Fibroblast of gingiva (primary cell): ENCODE data around the gene NEU4.
"Not testable (repeated sequence)": the region's sequence is repeated elsewhere in the genome, so short reads cannot be mapped to it uniquely, and the experiment has no call there.

Source experiments
- DNase-seq: peaks from one replicate; pipeline ENCODE4 v3.0.0-alpha.2; 2011; ENCODE audit warnings: low read depth

Gene NEU4

DNA sequence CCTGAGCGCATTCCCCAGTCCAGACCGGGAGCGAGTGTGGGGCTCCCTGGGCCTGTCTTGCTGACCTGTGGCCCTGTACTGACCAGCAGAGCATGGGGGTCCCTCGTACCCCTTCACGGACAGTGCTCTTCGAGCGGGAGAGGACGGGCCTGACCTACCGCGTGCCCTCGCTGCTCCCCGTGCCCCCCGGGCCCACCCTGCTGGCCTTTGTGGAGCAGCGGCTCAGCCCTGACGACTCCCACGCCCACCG lies 5.3 kb downstream of the NEU4 start:
- DNase-seq = no peak

DNA sequence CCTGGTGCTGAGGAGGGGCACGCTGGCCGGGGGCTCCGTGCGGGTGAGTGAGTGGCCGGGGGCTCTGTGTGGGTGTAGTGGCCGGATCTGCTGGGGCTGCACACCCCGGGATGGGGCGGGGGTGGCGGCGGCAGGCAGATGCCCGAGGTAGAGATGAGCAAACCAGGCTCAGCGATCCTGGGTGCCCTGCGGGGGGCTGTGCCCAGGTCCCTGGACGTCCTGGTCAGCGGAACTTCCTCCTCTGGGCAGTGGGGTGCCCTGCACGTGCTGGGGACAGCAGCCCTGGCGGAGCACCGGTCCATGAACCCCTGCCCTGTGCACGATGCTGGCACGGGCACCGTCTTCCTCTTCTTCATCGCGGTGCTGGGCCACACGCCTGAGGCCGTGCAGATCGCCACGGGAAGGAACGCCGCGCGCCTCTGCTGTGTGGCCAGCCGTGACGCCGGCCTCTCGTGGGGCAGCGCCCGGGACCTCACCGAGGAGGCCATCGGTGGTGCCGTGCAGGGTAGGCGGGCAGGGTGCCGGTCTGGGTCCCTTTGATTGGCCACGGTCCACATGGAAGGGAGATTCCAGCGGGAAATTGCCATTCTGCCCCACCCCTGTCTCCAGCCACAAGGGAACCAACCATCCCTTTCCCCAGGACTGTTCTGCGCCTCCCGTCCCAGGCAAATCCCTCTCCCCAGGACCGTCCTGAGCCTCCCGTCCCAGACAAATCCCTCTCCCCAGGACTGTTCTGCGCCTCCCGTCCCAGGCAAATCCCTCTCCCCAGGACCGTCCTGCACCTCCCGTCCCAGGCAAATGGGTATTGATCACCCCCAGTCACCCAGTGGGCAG lies 5.9 kb downstream of the NEU4 start:
- DNase-seq = no peak

DNA sequence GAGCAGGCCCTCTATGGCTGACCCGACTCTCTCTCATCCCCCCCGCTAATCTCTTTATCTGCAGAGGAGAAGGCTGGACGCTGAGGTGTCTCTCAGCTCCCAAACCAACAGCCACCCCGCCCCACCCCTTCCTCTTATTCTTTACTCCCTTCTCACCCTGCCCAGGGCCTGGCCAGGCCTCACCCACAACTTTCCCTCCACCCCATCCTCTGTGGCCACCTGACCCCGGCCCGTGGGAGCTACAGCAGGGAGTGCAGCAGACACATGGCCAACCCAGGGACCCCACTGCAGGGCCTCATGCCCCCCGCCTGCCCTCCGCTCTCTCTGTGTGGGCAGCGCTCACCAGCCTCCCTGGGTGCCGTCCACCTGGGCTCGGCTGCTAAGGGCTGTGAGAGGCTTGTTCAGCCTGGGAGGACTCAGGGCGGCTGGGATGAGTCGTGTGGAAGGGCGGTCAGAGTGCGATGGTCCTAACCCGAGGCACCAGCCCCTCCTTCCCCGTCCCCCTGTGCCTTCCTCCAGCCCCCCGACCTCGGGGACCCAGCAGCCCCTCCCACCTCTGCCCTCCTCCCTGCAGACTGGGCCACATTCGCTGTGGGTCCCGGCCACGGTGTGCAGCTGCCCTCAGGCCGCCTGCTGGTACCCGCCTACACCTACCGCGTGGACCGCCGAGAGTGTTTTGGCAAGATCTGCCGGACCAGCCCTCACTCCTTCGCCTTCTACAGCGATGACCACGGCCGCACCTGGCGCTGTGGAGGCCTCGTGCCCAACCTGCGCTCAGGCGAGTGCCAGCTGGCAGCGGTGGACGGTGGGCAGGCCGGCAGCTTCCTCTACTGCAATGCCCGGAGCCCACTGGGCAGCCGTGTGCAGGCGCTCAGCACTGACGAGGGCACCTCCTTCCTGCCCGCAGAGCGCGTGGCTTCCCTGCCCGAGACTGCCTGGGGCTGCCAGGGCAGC lies 6.8 kb downstream of the NEU4 start:
- no peak for DNase-seq

DNA sequence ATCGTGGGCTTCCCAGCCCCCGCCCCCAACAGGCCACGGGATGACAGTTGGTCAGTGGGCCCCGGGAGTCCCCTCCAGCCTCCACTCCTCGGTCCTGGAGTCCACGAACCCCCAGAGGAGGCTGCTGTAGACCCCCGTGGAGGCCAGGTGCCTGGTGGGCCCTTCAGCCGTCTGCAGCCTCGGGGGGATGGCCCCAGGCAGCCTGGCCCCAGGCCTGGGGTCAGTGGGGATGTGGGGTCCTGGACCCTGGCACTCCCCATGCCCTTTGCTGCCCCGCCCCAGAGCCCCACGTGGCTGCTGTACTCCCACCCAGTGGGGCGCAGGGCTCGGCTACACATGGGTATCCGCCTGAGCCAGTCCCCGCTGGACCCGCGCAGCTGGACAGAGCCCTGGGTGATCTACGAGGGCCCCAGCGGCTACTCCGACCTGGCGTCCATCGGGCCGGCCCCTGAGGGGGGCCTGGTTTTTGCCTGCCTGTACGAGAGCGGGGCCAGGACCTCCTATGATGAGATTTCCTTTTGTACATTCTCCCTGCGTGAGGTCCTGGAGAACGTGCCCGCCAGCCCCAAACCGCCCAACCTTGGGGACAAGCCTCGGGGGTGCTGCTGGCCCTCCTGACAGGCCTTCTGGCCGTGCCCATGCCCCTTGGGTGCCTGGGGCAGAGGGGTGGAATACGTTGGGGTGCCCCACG lies 7.6 kb downstream of the NEU4 start:
- no peak for DNase-seq

DNA sequence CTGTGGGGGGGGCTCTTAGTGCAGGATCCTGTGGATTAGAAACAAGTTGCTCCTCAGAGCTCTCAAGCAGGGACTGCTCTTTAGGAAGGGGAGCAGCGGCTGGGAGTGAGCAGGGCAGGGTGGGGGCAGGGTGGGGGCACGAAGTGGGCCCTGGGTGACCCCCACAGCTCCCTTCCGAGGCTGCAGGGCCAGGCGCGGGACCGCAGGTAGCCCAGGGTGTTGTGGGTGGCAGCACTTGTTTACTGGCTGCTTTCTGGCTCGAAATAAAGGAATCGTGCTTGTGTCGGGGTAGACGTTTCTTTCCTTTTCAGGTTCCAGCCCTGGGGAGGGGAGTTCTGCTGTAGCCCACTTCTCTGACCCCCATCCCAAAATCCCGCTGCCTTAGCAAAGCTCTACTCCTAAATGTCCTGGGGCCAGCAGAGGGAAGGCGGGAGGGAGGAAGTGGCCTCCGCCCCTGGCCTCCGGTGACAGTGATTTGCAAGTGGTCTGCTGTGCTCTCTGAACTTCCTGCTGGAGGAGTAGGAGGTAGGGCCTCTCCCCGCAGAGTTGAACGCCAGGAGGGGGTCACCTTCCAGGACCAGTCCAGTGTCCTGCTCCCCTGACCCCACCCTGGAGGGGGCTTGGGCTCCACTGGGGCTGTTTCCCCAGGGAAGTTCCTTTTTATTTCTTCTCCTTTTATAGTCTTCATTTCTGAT lies 8.3 kb downstream of the NEU4 start:
- no peak for DNase-seq

DNA sequence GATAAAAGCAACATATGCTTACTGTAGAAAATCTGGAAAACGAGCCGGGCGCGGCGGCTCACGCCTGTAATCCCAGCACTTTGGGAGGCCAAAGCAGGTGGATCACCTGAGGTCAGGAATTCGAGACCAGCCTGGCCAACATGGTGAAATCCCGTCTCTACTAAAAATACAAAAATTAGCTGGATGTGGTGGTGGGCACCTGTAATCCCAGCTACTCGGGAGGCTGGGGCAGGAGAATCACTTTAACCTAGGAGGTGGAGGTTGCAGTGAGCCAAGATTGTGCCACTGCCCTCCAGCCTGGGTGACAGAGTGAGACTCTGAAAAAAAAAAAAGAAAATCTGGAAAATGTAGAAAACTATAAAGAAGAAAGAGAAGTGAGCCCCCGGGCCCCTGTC lies 8.8 kb downstream of the NEU4 start:
- DNase-seq = not testable (repeated sequence)

DNA sequence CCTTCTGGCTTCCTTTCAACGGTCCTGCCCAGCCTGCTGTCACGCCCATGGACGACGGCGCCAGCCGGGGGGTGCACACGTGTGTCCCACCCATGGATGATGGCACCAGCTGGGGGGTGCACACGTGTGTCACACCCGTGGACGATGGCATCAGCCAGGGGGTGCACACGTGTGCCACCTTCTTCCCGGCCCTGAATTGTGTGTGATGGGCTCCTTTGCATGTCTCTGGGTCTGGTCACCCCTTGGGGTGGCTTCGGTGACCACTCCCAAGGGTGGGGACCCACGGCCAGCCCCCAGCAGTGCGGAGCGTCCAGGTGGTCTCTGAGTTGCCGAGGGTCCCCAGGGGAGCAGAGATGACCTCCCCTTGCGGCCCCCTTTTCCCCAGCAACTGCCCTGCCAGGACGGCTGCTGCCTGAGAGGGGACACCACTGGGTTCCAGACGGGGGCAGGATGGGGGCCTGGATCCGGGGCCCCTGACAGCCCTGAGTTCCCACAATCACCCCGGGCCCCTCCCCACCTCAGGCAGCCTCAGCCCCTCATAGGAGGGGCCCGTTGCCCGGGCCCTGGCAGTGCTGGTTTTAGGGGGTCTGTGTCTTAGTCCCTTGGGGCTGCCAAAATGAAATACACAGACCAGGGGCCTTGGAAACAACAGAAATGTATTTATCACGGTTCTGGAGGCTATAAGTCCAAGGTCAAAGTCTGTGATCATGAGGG lies 9.4 kb downstream of the NEU4 start:
- DNase-seq = no peak

DNA sequence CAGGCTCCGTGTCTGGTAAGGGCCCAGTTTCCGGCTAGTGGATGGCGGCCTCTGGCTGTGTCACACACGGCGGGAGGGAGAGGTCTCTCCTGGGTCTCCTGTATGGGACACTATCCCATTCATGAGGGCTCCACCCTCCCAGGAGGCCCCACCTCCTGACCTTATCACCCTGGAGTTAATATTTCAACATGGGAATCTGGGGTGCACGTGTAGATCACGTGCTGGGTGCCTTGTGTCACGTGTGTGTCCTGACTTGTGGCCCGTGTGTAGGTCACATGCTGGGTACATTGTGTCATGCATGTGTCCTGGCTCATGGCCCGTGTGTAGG lies 9.9 kb downstream of the NEU4 start:
- DNase-seq = no peak

DNA sequence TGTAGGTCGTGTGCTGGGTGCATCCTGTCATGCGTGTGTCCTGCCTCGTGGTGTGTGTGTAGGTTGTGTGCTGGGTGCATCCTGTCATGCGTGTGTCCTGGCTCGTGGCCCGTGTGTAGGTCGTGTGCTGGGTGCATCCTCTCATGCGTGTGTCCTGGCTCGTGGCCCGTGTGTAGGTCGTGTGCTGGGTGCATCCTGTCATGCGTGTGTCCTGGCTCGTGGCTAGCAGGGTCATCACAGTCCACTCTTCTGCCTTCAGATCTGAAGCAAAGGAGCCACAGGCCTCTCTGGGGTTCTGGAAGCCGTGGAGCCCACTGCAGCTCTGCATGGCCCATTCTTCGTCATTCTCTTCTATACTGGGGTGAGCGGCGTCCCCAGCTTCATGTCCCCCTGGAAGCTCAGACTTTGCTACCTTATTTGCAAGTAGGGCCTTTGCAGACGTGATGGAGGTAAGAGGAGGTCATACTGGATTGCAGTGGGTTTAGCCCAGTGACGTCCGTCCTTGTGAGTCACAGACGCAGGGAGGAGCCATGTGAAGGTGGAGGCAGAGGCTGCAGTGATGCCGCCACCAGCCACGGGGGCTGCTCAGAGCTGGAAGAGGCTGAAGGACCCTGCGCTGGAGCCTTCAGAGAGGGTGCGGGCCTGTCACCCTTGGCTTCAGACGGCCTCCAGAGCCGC lies 11.1 kb downstream of the NEU4 start:
- not testable (repeated sequence) for DNase-seq

DNA sequence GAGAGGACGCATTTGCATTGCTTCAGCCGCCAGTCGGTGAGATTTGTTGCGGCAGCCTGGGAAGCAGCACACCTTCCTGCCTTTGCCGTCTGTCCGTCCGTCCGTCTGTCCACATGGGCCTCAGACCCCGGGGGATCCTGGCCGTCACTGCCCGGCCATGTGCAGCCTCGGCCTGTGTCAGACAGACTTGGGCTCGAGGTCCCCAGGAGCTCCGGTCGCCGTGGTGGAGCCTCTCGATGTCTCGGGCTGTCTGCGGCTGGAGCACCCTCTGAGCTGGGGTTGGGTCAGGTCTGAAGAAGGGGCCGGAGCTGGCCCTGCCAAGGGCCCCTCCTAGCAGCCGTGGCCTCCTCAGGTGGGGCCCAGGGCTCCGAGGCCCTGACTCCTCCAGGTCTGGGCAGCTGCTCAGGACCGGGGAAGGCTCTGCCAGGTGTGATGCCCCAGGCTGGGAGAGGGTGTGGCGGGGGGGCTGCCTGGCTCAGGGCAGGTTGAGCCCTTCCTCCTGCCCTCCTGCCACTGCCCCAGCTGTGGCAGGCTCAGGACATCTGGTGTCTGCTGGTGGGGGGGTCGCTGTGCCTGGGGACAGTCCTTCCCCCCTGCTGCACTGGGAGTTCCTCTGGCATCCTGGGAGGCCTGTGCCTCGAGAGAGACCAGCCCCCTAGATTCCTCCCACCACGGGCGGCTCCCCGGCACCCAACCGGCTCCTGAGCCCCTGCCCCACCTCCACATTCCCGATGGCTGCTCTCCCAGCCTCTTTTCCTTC lies 11.8 kb downstream of the NEU4 start:
- DNase-seq = no peak

DNA sequence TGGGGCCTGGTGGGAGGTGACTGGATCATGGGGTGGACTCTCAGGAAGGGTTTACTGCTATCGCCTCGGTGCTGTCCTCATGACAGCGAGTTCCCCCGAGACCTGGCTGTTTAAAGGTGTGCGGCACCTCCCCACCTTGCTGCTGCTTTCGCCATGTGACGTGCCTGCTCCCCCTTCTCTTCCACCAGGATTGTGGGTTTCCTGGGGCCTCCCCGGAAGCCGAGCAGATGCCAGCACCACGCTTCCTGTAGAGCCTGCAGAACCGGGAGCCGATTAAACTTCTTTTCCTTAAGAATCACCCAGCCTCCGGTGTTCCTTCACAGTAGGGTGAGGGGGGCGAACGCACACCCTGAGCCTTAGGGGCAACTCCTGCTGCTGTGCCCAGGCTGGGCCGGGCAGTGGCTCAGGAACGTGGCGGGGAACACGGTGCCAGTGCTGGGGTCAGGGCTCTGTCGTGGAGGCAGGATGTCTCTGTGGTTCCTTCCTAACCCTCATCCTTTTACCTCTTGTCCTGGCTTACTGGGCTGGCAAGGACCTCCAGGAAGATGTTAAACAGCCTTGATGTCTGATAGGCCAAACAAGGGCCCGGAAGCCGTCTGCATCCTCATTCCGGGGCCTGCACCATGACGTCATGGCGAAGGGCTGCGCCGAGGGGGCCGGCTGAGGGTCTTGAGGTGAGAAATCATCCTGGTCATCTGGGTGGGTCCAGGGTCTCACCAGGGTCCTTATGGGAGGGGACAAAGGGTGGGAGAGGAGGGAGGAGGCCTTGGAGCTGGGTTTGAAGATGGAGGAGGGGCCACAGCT lies 12.7 kb downstream of the NEU4 start:
- DNase-seq = no peak

DNA sequence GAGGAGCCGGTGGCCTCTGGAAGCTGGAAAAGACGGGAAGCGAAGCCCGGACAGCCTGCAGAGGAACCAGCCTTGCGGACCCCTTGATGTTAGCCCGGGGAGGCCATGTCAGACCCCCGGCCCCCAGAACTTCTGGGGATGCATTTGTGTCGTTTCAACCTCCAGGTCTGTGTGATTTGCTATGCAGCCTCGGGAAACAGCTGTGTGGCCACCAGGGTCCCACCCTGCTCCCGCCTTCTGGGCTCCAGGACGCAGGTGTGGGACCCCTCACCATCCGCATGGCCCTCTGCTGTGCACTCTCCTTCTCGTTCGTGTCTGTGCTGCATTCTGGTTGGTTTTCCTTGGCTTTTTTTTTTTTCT lies 13.3 kb downstream of the NEU4 start:
- DNase-seq = no peak

DNA sequence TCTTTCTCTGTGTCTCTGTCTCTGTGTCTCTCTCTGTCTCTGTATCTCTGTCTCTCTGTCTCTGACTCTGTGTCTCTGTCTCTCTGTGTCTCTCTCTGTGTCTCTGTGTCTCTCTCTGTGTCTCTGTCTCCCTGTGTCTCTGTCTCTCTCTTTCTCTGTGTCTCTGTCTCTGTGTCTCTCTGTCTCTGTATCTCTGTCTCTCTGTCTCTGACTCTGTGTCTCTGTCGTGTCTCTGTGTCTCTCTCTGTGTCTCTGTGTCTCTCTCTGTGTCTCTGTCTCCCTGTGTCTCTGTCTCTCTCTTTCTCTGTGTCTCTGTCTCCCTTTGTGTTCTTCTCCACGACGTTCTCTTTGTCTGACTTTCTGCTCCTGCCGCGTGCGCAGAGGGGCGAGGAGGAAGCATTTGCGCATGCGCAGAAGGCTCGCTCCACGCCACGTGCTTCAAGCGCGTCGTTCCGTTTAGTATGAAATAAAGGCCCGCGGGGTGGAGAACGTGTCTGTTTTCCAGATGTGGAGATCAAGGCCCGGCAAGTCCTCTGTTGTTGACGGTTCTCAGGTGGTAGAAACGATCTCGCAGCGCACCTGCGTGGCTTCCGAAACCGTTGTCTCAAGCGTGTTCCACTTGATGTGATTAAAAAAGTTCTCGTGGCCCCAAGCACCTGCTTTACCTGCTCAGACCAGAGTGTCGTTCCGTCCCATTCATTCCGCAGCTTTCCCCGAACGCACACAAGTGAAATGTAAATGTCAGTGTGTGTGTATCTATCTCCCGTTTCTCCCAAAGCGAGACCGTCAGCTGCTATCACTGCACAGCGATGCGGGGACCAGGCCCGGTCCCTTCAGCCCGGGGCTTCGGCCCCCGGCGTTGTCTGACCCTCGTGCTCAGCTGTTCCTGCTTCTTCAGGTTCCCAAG lies 14.8 kb downstream of the NEU4 start:
- not testable (repeated sequence) for DNase-seq

DNA sequence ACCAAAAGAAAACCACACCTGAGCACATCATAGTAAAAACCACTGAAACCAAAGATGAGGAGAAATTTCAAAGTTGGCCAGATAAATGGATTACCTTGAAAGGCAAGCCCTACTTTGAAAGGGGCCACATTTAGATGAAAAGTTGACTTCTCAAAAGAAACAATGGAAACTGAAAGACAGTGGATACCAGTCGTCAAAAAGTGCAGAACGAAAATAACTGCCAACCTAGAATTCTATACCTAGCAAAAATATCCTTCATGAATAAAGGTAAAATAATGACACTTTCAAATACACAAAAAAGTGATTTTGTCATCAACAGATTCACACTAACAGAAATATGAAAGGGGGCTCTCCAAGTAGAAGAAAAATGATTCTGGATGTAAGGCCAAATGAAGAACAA lies 18.4 kb downstream of the NEU4 start:
- no peak for DNase-seq

DNA sequence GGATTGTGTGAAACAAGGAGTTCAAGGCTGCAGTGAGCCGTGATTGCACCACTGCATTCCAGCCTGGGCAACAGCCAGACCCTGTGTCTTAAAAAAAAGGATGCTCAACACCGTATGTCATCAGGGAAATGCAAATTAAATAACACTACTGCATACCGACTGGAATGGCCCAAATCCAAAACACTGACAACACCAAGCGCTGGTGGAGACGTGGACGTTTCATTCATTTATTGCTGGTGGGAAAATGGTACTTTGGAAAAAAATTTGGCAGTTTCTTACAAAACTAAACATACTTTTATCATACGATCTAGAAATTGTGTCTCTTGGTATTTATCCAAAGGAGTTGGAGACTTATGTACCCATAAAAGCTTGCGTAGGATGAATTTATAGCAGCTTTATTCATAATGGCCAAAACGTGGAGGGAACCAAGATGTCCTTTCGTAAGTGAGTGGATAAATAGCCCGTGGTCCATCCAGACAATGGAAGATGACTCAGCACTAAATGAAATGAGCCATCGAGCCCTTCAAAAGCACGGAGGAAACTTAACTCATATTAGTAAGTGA lies 24.2 kb downstream of the NEU4 start:
- DNase-seq = peak; percentile 6

DNA sequence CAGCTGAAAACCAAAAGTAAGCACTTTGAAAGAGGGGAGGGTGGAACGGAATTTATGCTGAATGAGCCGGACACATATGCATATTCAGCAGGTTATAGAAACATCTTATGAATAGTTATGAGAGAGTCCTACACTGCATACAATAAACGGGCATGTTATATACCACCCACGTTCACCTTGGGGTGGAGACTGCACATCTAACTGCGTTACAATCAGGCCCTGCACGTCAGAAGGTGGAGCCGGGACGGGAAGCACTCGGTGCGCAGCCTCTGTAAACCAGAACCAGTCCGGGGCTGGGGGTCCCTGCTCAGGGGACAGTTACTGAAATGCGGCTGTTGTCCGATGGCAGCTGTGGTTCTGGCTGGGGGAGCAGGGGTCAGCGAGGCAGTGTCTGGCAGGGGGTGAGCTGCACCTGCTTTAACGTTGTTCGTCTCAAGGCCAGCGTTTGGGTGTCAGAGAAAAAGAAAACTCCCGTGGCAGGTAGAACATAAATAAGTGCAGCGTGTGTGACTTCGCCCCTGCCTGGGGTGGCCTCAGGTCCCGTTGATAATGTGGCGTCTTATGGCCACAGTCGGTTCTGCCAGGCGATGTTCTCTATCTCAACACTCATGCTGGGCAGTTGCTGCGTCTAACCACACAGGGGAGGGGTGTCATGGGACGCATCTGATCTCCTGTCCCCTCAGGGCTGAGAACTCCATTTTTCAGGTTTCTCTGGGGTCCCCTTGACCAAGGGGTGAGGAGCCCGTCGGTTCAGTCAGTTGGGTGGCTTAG lies 24.9 kb downstream of the NEU4 start:
- DNase-seq = not testable (repeated sequence)

DNA sequence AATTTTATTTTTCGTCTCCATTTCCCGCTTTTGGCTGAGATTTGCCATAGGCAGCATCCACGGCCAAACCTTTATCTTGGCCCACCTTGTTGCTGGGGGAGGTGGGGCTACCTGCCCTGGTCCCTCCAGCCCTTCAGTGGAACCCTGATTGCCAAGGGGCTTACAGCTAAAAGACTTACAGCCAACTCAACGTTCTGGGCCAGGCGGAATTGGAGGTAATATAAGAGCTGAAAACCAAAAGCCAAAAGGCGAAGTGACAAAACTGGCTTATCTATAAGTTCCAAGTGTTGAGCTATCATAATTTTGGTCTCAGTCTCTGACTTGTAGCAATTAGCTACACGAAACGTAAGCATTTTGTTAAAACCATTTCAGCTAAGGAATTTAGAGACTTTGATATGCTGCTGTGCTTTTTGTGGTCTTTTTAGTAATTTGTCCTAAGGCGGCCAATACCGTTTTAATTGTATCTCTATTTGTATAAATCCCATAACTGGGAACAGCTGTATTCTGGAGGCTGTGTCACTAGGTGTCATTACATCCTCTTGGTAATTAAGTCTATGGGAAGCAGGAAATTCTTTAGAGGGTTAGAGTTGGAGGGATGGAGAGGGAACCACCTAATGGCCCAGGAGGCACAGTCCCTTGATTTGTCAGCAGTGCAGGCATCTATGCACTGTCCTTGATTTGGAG lies 25.7 kb downstream of the NEU4 start:
- no peak for DNase-seq
